Prostate gland (tissue), 2 donors: ENCODE measurements around the gene ATP5PO.

Experiments
- POLR2A ChIP-seq: fragments of 450-650 bp; IDR thresholded peaks from one replicate; pipeline ENCODE4 v1.6.1; 2016; ENCODE audit warnings: antibody characterized with exemption, mild to moderate bottlenecking
- TF ChIP-seq, protein P1 (sequence below), 4 experiments: fragments of 200-600 bp in 2 of 4; fragments of 450-650 bp in 2 of 4; sonication (generic) in 2 of 4; IDR thresholded peaks; 1 replicate in 3 of 4; 2 replicates in 1 of 4; pipeline ENCODE4 v1.5.1; 2016 to 2019; ENCODE audit warnings: antibody characterized with exemption in 4 of 4, mild to moderate bottlenecking in 2 of 4, moderate library complexity in 2 of 4

DNA sequence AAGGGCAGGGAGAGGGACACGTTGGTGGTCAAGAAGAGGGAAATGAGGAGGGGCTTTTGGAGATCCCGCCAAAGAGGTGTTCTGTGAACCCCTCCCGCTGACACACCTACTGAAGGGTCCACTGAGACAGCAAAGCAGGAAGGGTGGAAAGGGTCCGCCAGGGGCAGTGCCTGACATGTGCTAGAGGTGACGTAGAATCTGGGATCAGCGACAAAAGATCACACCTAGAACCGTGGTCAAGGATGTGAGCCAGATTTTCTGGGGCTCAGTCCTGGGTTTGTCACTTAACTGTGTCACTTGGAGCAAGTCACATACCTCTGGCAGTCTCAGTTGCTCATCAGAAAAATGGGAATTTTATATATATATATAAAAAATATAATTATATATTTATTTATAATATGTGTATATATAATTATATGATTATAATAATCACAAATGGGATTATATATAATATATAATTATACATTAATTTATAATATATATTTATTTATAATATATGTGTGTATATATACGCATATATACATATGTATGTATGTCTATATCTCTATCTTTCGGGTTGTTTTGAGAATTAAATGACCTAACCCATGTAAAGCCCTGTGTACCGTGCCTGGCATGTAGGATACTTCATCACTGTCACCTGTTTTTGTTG, 35.0 kb upstream of the ATP5PO start:
- TF ChIP-seq, protein P1, sequence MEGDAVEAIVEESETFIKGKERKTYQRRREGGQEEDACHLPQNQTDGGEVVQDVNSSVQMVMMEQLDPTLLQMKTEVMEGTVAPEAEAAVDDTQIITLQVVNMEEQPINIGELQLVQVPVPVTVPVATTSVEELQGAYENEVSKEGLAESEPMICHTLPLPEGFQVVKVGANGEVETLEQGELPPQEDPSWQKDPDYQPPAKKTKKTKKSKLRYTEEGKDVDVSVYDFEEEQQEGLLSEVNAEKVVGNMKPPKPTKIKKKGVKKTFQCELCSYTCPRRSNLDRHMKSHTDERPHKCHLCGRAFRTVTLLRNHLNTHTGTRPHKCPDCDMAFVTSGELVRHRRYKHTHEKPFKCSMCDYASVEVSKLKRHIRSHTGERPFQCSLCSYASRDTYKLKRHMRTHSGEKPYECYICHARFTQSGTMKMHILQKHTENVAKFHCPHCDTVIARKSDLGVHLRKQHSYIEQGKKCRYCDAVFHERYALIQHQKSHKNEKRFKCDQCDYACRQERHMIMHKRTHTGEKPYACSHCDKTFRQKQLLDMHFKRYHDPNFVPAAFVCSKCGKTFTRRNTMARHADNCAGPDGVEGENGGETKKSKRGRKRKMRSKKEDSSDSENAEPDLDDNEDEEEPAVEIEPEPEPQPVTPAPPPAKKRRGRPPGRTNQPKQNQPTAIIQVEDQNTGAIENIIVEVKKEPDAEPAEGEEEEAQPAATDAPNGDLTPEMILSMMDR (IDR thresholded peaks at IDR 0.05), result no peak
- TF ChIP-seq POLR2A, result no peak
